GM23338 (cell line): ENCODE measurements around the gene FGD4. TPM values are rescaled to one million over a fixed set of nuclear protein-coding genes. Genes with fewer than 3 reads are reported as not detected.

Experiments used
- CREB1 ChIP-seq: fragments of 250-450 bp; sonication (Bioruptor Pico); IDR thresholded peaks from 2 replicates; pipeline ENCODE4 v1.5.0; 2020; ENCODE audit warnings: low read depth, mild to moderate bottlenecking, moderate library complexity
- POLR2AphosphoS5 ChIP-seq: IDR thresholded peaks from 2 replicates; pipeline ENCODE4 v1.6.1; 2016; ENCODE audit warnings: antibody characterized with exemption, low read depth
- REST ChIP-seq: IDR thresholded peaks from one replicate; pipeline ENCODE4 v1.6.1; 2018; ENCODE audit warnings: antibody characterized with exemption; ENCODE audit not compliant: unreplicated experiment
- ZNF114 ChIP-seq: fragments of 250-450 bp; sonication (Bioruptor Pico); IDR thresholded peaks from 2 replicates; pipeline ENCODE4 v1.5.0; 2020; ENCODE audit warnings: mild to moderate bottlenecking, moderate library complexity
- ZNF331 ChIP-seq: fragments of 250-450 bp; sonication (Bioruptor Pico); IDR thresholded peaks from 2 replicates; pipeline ENCODE4 v1.5.0; 2020; ENCODE audit warnings: low read depth, mild to moderate bottlenecking, moderate library complexity
- polyA plus RNA-seq: library from polyadenylated mRNA; unstranded; fragments of >200 nt; fragmentation: Nextera tagmentation; extraction: Ambion mirVana; gene quantifications from 2 replicates; pipeline ENCODE4 v1.2.1, GENCODE V29; 2016
- total RNA-seq: library from RNA; depleted of rRNA; stranded (reverse); fragments of >200 nt; shearing (Covaris generic); gene quantifications from 2 replicates; pipeline ENCODE4 v1.2.3, GENCODE V29; 2014
- TF ChIP-seq, protein P1 (sequence below): fragments of 250-450 bp; sonication (Bioruptor Pico); IDR thresholded peaks from 2 replicates; pipeline ENCODE4 v1.5.0; 2020; ENCODE audit warnings: mild to moderate bottlenecking, moderate library complexity
- TF ChIP-seq, protein P2 (sequence below), 2 experiments: fragments of 200-600 bp in 1 of 2; sonication (generic) in 1 of 2; conservative IDR thresholded peaks; 2 replicates each; pipeline versions ENCODE4 v1.5.1 to v1.6.1; 2016 to 2017; ENCODE audit warnings: antibody characterized with exemption in 2 of 2, low read depth in 2 of 2, mild to moderate bottlenecking in 2 of 2, moderate library complexity in 1 of 2

FGD4 gene
- total and polyA plus RNA-seq, 2 experiments from 2014 or later, result 24.3 to 54.3 TPM

- TF ChIP-seq, protein P1, sequence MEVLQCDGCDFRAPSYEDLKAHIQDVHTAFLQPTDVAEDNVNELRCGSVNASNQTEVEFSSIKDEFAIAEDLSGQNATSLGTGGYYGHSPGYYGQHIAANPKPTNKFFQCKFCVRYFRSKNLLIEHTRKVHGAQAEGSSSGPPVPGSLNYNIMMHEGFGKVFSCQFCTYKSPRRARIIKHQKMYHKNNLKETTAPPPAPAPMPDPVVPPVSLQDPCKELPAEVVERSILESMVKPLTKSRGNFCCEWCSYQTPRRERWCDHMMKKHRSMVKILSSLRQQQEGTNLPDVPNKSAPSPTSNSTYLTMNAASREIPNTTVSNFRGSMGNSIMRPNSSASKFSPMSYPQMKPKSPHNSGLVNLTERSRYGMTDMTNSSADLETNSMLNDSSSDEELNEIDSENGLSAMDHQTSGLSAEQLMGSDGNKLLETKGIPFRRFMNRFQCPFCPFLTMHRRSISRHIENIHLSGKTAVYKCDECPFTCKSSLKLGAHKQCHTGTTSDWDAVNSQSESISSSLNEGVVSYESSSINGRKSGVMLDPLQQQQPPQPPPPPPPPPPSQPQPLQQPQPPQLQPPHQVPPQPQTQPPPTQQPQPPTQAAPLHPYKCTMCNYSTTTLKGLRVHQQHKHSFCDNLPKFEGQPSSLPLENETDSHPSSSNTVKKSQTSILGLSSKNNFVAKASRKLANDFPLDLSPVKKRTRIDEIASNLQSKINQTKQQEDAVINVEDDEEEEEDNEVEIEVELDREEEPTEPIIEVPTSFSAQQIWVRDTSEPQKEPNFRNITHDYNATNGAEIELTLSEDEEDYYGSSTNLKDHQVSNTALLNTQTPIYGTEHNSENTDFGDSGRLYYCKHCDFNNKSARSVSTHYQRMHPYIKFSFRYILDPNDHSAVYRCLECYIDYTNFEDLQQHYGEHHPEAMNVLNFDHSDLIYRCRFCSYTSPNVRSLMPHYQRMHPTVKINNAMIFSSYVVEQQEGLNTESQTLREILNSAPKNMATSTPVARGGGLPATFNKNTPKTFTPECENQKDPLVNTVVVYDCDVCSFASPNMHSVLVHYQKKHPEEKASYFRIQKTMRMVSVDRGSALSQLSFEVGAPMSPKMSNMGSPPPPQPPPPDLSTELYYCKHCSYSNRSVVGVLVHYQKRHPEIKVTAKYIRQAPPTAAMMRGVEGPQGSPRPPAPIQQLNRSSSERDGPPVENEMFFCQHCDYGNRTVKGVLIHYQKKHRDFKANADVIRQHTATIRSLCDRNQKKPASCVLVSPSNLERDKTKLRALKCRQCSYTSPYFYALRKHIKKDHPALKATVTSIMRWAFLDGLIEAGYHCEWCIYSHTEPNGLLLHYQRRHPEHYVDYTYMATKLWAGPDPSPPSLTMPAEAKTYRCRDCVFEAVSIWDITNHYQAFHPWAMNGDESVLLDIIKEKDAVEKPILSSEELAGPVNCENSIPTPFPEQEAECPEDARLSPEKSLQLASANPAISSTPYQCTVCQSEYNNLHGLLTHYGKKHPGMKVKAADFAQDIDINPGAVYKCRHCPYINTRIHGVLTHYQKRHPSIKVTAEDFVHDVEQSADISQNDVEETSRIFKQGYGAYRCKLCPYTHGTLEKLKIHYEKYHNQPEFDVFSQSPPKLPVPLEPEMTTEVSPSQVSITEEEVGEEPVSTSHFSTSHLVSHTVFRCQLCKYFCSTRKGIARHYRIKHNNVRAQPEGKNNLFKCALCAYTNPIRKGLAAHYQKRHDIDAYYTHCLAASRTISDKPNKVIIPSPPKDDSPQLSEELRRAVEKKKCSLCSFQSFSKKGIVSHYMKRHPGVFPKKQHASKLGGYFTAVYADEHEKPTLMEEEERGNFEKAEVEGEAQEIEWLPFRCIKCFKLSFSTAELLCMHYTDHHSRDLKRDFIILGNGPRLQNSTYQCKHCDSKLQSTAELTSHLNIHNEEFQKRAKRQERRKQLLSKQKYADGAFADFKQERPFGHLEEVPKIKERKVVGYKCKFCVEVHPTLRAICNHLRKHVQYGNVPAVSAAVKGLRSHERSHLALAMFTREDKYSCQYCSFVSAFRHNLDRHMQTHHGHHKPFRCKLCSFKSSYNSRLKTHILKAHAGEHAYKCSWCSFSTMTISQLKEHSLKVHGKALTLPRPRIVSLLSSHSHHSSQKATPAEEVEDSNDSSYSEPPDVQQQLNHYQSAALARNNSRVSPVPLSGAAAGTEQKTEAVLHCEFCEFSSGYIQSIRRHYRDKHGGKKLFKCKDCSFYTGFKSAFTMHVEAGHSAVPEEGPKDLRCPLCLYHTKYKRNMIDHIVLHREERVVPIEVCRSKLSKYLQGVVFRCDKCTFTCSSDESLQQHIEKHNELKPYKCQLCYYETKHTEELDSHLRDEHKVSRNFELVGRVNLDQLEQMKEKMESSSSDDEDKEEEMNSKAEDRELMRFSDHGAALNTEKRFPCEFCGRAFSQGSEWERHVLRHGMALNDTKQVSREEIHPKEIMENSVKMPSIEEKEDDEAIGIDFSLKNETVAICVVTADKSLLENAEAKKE (CRISPR knock-in tag), result no peak
- no peak for TF ChIP-seq ZNF114
- TF ChIP-seq, protein P2, sequence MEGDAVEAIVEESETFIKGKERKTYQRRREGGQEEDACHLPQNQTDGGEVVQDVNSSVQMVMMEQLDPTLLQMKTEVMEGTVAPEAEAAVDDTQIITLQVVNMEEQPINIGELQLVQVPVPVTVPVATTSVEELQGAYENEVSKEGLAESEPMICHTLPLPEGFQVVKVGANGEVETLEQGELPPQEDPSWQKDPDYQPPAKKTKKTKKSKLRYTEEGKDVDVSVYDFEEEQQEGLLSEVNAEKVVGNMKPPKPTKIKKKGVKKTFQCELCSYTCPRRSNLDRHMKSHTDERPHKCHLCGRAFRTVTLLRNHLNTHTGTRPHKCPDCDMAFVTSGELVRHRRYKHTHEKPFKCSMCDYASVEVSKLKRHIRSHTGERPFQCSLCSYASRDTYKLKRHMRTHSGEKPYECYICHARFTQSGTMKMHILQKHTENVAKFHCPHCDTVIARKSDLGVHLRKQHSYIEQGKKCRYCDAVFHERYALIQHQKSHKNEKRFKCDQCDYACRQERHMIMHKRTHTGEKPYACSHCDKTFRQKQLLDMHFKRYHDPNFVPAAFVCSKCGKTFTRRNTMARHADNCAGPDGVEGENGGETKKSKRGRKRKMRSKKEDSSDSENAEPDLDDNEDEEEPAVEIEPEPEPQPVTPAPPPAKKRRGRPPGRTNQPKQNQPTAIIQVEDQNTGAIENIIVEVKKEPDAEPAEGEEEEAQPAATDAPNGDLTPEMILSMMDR (conservative IDR thresholded peaks at IDR 0.05; ENCODE audit: low read depth in 2 of 2), result no peak
- TF ChIP-seq REST, result no peak
- TF ChIP-seq ZNF331 (CRISPR knock-in tag), result no peak
- no peak for TF ChIP-seq POLR2AphosphoS5
- no peak for TF ChIP-seq CREB1 (CRISPR knock-in tag)
Observed at GRCh38 chr12:32588604-32589003, 189.2 kb downstream of the FGD4 start (continued).
